Prostate gland (tissue), 2 donors: ENCODE measurements around the gene THYN1.
A peak's percentile ranks its signal among the peaks of the same experiment; 100 is the strongest.

Experiments used
- POLR2A ChIP-seq: fragments of 450-650 bp; IDR thresholded peaks from one replicate; pipeline ENCODE4 v1.6.1; 2016; ENCODE audit warnings: antibody characterized with exemption, mild to moderate bottlenecking
- POLR2AphosphoS5 ChIP-seq: sonication (generic); formaldehyde crosslinking; IDR thresholded peaks from one replicate; pipeline ENCODE4 v1.6.1; 2017; ENCODE audit warnings: antibody characterized with exemption
- TF ChIP-seq, protein P1 (sequence below), 4 experiments: fragments of 200-600 bp in 2 of 4; fragments of 450-650 bp in 2 of 4; sonication (generic) in 2 of 4; IDR thresholded peaks; 1 replicate in 3 of 4; 2 replicates in 1 of 4; pipeline ENCODE4 v1.5.1; 2016 to 2019; ENCODE audit warnings: antibody characterized with exemption in 4 of 4, mild to moderate bottlenecking in 2 of 4, moderate library complexity in 2 of 4

DNA sequence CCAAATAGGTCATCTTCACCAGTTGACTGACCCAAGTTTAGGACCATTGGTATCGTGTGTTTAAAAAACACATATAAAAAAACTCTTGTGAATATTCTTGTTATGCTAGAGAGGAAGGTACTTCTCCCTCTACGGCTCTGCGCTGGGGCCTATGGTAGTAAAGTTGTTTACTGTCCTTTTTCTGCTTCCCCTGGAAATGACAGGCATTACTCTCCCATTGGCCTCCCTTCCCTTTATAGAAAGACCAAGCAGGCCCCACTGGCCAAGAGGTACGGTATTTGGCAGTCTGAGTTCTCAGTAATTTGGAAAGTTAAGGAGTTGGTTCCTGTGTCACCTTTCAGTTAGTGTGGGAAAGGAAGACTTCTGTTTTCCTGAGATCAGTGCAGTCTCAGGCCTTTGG lies 6.5 kb downstream of the THYN1 start:
- TF ChIP-seq POLR2A, result no peak
- TF ChIP-seq, protein P1, sequence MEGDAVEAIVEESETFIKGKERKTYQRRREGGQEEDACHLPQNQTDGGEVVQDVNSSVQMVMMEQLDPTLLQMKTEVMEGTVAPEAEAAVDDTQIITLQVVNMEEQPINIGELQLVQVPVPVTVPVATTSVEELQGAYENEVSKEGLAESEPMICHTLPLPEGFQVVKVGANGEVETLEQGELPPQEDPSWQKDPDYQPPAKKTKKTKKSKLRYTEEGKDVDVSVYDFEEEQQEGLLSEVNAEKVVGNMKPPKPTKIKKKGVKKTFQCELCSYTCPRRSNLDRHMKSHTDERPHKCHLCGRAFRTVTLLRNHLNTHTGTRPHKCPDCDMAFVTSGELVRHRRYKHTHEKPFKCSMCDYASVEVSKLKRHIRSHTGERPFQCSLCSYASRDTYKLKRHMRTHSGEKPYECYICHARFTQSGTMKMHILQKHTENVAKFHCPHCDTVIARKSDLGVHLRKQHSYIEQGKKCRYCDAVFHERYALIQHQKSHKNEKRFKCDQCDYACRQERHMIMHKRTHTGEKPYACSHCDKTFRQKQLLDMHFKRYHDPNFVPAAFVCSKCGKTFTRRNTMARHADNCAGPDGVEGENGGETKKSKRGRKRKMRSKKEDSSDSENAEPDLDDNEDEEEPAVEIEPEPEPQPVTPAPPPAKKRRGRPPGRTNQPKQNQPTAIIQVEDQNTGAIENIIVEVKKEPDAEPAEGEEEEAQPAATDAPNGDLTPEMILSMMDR (IDR thresholded peaks at IDR 0.05), result no peak
- peak; percentile 71 for TF ChIP-seq POLR2AphosphoS5
